Cortex of kidney (tissue), 1 donor: Measurements from ENCODE around the gene TRAPPC14.
"Not testable (repeated sequence)": the region's sequence is repeated elsewhere in the genome, so short reads cannot be mapped to it uniquely, and the experiment has no call there.

Experiments
- DNase-seq: peaks from one replicate; lab custom pipeline; 2025; lab: John Stamatoyannopoulos, UW

The TRAPPC14 gene

DNA sequence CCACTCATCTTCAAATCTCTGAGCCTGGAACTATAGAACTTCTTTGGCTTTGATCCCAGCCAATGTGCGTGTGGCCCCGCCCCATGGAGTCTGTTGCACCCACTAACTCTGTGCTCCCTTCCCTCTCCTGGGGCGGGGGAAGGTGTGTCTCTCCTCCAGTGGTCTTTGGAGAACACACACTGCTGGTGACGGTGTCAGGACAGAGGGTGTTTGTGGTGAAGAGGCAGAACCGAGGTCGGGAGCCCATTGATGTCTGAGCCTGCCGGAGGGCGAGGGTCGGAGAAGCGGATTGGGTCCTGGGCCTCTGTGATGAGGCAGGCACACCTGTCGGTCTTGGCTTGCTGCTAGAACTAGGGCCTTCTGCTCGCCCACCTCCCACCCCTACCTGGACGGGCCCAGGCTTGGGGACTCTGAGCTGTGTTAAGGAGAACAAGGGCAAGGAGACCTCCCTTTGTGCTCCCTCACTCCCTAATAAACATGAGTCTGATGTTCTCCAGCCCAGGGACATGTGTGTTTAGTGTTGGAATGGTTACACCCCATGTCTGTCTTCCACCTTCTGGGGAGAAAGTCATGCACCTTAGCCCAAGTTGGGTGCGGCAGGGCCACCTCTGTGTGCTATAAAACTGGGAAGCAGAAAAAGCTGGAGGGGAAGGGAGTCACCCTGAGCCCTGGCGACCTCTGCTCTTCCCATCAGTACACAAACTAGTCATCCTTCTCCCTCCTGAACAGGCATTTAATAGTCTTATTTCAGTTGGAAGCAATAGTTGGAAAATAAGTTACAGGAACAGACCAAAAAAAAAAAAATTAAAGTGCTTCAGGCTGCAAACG lies 4.6 kb downstream of the TRAPPC14 start:
- no peak for DNase-seq

DNA sequence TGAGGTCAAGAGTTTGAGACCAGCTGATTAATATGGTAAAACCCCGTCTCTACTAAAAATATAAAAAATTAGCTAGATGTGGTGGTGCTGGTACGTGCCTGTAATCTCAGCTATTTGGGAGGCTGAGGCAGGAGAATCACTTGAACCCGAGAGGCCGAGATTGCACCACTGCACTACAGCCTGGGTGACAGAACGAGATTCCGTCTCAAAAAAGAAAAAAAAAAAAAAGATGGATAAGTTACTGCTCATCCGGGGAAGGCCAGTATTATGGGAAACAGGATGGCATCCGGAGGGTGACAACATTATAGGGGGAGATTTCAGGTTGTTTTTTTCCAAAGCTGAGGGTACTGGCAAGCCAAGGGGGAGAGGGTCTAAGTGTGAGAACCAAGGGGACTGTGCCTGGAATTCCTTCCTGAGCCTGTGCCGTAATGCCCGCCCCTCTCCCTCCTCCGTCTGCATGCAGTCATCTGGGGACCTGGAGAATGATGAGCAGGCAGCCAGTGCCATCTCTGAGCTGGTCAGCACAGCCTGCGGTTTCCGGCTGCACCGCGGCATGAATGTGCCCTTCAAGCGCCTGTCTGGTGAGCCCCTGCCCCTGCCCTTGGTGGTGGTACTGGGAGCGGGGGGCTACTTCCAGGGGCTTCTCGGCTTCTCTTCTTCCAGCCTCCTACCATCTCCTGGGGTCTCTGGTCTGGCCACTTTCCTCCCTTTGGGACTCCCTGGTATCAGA lies 5.4 kb downstream of the TRAPPC14 start:
- no peak for DNase-seq

DNA sequence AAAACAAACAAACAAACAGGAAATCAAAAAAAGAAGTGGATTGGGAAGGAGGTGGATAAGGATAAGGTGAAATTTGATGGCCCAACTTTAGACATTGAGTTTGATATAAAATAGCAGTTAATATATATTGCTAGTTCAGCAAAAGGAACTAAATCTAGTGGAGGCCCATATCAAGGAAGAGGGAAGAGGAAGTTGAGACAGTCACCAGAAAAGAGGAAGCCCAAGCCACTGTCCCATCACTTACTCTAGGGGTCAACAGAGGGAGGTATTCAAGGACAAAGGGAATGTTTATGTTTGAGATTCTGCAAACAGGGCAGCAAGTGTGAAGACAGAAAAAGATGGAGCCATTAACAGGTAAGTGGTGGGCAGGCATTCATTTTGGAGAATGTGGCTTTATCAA lies 6.1 kb downstream of the TRAPPC14 start:
- DNase-seq, result no peak

- peak; percentile 63 for DNase-seq
Observed at GRCh38 chr7:100148559-100149328, 9.8 kb downstream of the TRAPPC14 start, which contains the start of gene LAMTOR4. LAMTOR4 (plus strand) TSS chr7:100148918; CDS start chr7:100148973, 55 bp downstream.

GRCh38 chr7:100148225-100148558 lies 10.3 kb downstream of the TRAPPC14 start:
- DNase-seq, result no peak

DNA sequence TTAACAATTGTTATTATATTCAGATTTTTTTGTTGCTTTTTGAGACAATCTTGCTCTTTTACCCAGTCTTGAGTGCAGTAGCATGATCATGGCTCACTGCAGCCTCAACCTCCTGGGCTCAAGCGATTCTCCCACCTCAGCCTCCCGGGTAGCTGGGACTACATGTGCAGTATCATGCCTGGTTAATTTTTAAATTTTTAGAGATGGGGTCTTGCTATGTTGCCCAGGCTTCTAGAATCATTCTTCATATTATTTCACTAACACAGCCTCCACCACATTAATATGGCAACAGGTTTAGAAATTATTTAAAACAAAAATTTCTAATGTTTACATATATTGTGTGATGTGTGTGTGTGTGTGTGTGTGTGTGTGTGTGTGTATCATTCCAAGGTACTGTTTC lies 11.2 kb downstream of the TRAPPC14 start:
- no peak for DNase-seq

GRCh38 chr7:100146350-100146749 lies 12.2 kb downstream of the TRAPPC14 start:
- DNase-seq, result not testable (repeated sequence)

DNA sequence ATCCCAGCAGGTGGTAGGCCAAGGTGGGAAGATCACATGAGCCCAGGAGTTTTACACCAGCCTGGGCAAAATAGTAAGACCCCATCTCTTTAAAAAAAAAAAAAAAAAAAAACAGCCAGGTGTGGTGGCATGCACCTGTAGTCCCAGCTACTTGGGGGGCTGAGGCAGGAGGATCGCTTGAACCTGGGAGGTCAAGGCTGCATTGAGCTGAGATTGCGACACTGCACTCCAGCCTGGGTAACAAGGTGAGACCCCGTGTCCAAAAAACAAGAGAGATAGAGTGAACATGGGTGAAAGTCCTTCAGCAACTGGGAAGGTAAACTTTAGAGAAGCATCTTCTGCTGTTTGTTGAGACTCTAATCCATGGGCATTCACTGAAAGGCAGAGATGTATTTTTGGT lies 16.1 kb downstream of the TRAPPC14 start:
- no peak for DNase-seq

- no peak for DNase-seq
Observed at GRCh38 chr7:100141555-100141949, 17.0 kb downstream of the TRAPPC14 start.

- no peak for DNase-seq
Observed at GRCh38 chr7:100137851-100138760, 20.4 kb downstream of the TRAPPC14 start.

GRCh38 chr7:100132697-100133151 lies 25.8 kb downstream of the TRAPPC14 start:
- no peak for DNase-seq

DNA sequence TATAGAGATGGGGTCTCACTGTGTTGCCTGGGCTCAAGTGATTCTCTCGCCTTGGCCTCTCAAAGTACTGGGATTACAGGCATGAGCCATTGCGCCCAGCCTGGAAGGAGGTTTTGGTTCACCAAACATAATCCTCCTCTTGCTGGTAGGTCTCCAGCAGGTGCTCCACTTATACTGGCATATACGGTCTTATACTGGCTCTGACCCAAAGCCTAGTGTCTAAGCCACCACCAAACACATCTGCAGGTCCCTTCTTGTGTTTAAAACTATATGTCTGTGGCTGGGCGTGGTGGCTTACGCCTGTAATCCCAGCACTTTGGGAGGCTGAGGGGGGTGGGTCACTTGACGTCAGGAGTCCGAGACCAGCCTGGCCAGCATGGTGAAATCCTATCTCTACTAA lies 26.4 kb downstream of the TRAPPC14 start:
- DNase-seq, result no peak

DNA sequence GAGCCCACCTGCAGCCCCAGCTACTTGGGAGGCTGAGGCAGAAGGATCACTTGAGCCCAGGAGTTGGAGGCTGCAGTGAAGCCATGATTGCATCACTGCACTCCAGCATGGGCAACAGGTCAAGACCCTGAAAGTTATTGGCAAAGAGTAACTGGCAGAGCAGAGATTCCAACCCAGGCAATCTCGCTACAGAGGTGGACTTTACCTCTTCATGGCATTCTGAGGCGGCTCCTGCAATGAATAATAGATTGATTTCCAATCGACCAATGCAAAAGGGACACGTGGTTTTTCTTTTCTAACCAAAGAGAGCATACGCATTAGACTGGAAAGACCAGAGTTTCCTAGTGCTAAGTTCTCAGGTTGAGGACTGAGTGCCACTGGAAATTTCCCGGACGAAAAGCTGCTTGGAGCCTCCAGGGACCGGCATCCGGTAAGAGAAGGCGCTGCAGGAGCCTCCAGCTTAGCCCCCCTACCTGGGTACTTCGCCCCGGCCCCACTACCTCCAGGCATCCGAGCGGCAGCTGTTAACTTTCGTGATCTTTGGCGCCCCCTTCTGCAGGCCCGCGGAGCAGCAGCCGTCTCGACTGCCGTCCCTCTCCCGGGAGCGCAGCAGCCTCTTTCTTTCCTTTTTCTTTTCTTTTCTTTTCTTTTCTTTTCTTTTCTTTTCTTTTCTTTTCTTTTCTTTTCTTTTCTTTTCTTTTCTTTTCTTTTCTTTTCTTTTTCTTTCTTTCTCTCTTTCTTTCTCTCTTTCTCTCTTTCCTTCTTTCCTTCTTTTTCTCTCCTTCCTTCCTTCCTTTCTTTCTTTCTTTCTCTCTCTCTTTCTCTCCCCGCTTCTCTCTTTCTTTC lies 27.7 kb downstream of the TRAPPC14 start:
- DNase-seq, result no peak

DNA sequence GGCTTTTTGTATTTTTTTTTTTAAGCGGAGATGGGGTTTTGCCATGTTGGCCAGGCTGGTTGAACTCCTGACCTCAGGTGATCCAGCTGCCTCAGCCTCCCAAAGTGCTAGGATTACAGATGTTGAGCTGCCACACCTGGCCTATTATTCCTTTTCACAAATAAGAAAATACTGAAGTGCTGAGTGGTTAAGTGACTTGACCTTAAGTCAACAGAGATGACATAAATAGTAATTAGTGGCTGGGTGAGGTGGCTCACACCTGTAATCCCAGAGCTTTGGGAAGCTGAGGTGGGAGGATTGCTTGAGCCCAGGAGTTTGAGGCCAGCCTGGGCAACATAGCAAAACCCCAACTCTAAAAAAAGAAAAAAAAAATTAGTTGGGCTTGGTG lies 28.3 kb downstream of the TRAPPC14 start:
- DNase-seq, result not testable (repeated sequence)

DNA sequence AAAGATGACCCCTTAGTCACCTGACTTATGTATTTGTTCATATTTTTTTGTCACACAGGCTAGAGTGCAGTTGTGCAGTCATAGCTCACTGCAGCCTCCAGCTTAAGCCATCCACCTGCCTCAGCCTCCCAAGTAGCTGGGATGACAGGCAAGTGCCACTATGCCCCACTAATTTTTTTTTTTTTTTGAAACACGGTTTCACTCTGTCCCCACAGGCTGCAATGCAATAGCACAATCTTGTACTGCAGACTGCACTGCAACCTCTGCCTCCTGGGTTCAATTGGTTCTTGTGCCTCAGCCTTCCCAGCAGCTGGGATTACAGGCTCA lies 29.9 kb downstream of the TRAPPC14 start:
- DNase-seq, result no peak

GRCh38 chr7:100127866-100128636 lies 30.5 kb downstream of the TRAPPC14 start:
- DNase-seq, result no peak

DNA sequence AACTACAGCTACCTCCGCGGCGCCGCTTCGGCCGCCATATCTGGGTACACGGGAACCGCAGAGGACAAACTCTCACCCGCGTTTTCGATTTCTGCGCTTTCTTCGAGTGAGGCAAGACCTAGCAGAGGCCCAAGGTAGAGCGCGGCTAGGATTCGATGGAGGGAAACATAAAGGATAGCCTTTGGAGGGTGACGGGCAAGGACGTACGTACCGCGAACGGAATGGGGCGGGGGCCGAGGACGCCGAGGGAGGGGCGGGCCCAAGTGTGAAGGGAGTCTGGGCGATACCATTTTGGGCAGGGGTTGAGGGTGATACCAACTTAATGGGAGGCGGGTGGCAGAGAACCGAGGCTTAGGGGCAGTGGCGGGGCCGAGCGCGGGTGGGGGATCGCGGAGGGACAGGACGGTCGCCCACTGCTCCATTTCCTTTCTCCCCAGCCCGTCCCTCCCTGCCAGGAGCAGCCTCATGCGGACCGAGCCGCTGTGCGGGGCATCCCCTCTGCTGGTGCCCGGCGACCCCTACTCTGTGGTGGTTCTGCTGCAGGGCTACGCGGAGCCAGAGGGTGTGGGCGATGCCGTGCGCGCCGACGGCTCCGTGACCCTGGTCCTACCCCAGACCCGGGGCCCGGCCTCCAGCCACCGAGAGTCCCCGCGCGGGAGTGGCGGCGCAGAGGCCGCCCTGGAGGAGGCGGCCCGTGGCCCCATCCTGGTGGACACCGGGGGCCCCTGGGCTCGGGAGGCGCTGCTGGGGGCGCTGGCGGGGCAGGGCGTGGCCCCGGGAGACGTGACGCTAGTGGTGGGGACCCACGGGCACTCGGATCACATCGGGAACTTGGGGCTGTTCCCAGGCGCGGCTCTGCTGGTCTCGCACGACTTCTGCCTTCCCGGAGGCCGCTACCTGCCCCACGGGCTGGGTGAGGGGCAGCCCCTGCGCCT lies 31.3 kb downstream of the TRAPPC14 start, which contains the start of gene MBLAC1:
Gene MBLAC1 (plus strand): TSS at position 37 of the 935 bp plus-strand sequence. CDS start 429 bp downstream, at position 466.
- no peak for DNase-seq

DNA sequence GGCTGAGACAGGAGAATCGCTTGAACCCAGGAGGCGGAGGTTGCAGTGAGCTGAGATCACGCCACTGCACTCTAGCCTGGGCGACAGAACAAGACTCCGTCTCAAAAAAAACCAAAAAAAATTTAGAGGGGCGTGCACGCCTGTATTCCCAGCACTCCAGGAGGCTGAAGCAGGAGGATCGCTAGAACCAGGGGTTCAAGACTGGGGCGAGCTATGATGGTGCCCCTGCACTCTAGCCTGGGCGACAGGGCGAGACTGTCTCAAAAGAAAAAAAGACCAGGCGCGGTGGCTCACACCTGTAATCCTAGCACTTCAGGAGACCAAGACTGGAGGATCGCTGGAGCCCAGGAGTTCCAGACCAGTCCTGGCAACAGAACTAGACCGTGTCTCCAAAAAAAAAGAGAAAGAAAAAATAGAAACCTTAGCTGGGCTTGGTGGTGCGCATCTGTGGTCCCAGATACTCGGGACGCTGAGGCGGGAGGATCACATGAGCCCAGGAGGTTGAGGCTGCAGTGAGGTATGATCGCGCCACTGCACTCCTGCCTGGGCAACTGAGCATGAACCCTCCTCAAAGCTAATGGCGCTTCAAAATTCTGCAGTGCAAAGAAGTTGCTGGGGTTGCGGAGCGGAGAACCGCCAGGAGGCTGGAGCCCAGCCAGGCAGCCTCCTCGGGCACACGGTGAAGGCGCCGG lies 32.1 kb downstream of the TRAPPC14 start:
- DNase-seq, result no peak
